Medulla oblongata (tissue), 1 donor: ENCODE measurements around the gene SMARCA4.
"Not testable (repeated sequence)": the region's sequence is repeated elsewhere in the genome, so short reads cannot be mapped to it uniquely, and the experiment has no call there.

Experiments
- DNase-seq: peaks from one replicate; pipeline ENCODE4 v3.0.0-alpha.2; 2015; ENCODE audit errors: extremely low spot score

The SMARCA4 gene

GRCh38 chr19:11098327-11098726 lies 137.5 kb downstream of the SMARCA4 start:
- DNase-seq, result no peak

DNA sequence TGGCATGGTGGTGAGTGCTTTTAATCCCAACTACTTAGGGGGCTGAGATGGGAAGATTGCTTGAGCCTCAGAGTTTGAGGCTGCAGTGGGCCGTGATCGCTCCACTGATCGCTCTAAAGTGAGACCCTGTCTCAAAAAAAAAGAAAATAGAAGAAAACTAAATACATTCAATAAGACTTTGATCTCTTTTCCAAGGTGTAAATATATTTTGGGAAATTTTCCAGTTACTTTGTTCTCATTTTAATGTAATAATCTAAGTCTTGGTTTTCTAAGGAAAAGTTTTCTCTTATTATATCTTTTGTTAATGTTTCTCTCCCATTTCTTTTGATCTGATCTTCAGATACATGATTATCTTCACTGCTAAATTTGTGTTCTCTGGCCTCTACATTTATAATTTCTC lies 138.0 kb downstream of the SMARCA4 start:
- DNase-seq, result no peak

DNA sequence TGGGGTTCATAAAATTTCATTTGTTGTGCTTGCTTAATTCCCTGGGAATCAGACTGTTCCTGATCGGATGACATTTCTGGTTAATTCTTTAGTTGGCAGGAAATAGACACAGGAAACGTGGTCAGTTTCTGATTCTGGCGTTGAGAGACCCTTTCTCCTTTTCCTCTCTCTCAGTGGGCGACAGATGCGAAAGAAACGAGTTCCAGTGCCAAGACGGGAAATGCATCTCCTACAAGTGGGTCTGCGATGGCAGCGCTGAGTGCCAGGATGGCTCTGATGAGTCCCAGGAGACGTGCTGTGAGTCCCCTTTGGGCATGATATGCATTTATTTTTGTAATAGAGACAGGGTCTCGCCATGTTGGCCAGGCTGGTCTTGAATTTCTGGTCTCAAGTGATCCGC lies 139.2 kb downstream of the SMARCA4 start:
- no peak for DNase-seq

GRCh38 chr19:11101057-11101456 lies 140.2 kb downstream of the SMARCA4 start:
- no peak for DNase-seq

DNA sequence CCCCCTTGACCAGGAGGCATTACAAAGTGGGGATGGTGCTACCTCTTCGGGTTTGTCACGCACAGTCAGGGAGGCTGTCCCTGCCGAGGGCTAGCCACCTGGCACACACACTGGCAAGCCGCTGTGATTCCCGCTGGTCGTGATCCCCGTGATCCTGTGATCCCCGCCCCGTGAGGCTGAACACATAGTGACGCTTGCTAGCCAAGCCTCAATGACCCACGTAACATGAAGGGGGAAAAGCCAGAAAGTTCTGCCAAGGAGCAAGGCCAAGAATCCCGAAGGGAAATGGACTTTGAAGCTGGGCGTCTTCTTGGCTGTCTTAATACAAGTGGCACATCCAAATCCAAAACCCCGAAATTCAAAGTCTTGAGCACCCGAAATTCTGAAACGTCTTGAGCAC lies 142.1 kb downstream of the SMARCA4 start:
- peak; percentile 58 for DNase-seq

DNA sequence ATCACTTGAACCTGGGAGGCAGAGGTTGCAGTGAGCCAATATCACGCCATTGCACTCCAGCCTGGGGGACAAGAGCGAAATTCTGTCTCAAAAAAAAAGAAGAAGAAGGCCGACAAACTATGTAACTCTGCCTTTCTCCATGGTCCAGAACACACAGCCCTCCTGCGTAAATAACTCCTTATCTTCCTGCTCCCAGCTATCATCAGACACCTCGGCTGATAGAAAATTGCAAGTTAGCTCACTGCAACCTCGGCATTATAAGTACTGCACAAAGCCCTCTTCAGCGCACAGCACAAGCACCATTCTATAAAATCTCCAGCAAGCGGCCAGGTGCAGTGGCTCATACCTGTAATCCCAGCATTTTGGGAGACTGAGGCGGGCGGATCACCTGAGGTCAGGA lies 142.8 kb downstream of the SMARCA4 start:
- not testable (repeated sequence) for DNase-seq

- no peak for DNase-seq
Measured at GRCh38 chr19:11105014-11105636, 144.3 kb downstream of the SMARCA4 start.

DNA sequence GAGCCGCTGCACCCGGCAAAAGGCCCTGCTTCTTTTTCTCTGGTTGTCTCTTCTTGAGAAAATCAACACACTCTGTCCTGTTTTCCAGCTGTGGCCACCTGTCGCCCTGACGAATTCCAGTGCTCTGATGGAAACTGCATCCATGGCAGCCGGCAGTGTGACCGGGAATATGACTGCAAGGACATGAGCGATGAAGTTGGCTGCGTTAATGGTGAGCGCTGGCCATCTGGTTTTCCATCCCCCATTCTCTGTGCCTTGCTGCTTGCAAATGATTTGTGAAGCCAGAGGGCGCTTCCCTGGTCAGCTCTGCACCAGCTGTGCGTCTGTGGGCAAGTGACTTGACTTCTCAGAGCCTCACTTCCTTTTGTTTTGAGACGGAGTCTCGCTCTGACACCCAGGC lies 145.6 kb downstream of the SMARCA4 start:
- DNase-seq, result no peak

GRCh38 chr19:11108746-11109145 lies 147.9 kb downstream of the SMARCA4 start:
- DNase-seq, result no peak

DNA sequence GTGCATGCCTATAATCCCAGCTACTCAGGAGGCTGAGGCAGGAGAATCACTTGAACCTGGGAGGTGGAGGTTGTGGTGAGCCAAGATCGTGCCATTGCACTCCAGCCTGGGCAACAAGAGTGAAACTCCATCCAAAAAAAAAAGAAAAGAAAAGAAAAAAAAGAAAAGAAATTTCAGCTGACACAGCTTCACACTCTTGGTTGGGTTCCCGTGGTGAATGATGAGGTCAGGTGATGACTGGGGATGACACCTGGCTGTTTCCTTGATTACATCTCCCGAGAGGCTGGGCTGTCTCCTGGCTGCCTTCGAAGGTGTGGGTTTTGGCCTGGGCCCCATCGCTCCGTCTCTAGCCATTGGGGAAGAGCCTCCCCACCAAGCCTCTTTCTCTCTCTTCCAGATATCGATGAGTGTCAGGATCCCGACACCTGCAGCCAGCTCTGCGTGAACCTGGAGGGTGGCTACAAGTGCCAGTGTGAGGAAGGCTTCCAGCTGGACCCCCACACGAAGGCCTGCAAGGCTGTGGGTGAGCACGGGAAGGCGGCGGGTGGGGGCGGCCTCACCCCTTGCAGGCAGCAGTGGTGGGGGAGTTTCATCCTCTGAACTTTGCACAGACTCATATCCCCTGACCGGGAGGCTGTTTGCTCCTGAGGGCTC lies 150.4 kb downstream of the SMARCA4 start:
- no peak for DNase-seq

DNA sequence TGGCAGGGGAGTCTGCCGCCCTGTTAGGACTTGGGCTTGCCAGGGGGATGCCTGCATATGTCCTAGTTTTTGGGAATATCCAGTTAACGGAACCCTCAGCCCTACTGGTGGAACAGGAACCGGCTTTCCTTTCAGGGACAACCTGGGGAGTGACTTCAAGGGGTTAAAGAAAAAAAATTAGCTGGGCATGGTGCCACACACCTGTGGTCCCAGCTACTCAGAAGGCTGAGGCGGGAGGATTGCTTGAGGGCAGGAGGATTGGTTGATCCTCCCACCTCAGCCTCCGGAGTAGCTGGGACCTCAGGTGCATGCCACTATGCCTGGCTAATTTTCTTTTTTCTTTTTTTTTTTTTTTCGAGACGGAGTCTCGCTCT lies 150.9 kb downstream of the SMARCA4 start:
- DNase-seq, result no peak
